ENCODE results near the gene FOXP1. TPM values are rescaled to one million over a fixed set of nuclear protein-coding genes. Genes with fewer than 3 reads are reported as not detected.

The FOXP1 gene
- total RNA-seq, 2 donors from 2014 or later, result 41.7 to 94.3 TPM

GRCh38 chr3:71304247-71304646 is 279.3 kb downstream of the FOXP1 start:
- peak overlapping the region; percentile 82 for H3K4me3 ChIP-seq (ENCODE audit: low read length)
- H3K4me1 Mint-ChIP-seq, result peaks cover 80% of the 10 kb centered on the region
- no peak overlapping the region for H3K27ac Mint-ChIP-seq
- no peak overlapping the region for H3K9ac ChIP-seq (ENCODE audit: extremely low read depth, low read length, poor library complexity, severe bottlenecking)
- H3K9me3 ChIP-seq (ENCODE audit: control insufficient read depth, low read length), result no peaks in the 10 kb centered on the region
- no peak overlapping the region for H3K27ac ChIP-seq (ENCODE audit: low read depth, low read length)
- H3K9me3 Mint-ChIP-seq, result no peaks in the 10 kb centered on the region
- no peaks in the 10 kb centered on the region for H3K27me3 ChIP-seq (ENCODE audit: control insufficient read depth, insufficient read depth, low read length, poor library complexity, severe bottlenecking)
- TF ChIP-seq CTCF (conservative IDR thresholded peaks at IDR 0.05), result no peak
- 20 to 27% methylated on average over 1 to 3 of the region's 3 CpGs for WGBS, 2 experiments (ENCODE audit: insufficient coverage in 1 of 2, insufficient read length in 1 of 2)
- H3K36me3 ChIP-seq (ENCODE audit: control insufficient read depth, insufficient read depth, low read length), result no peaks in the 10 kb centered on the region
- peaks cover 13% of the 10 kb centered on the region for H3K4me1 ChIP-seq (ENCODE audit: control insufficient read depth, insufficient read depth, low read length)
- peaks cover 3% of the 10 kb centered on the region for H3K36me3 Mint-ChIP-seq (ENCODE audit: low read depth)
- peak overlapping the region; percentile 70 for H3K4me3 Mint-ChIP-seq
- H3K27me3 Mint-ChIP-seq (ENCODE audit: insufficient read depth), result no peaks in the 10 kb centered on the region
- no peak for DNase-seq

- Histone ChIP-seq H3K27me3 (ENCODE audit: control insufficient read depth, insufficient read depth, low read length, poor library complexity, severe bottlenecking) (no peaks in the 10 kb centered on the region), H3K9me3 (ENCODE audit: control insufficient read depth, low read length) (no peaks in the 10 kb centered on the region), H3K27ac (ENCODE audit: low read depth, low read length) (no peak overlapping the region), H3K4me3 (ENCODE audit: low read length) (peak overlapping the region; percentile 82), H3K36me3 (ENCODE audit: control insufficient read depth, insufficient read depth, low read length) (no peaks in the 10 kb centered on the region), H3K4me1 (ENCODE audit: control insufficient read depth, insufficient read depth, low read length) (peaks cover 13% of the 10 kb centered on the region), H3K9ac (ENCODE audit: extremely low read depth, low read length, poor library complexity, severe bottlenecking) (no peak overlapping the region)
- 11 to 21% methylated on average over 4 to 6 of the region's 6 CpGs for WGBS, 2 experiments (ENCODE audit: insufficient coverage in 1 of 2, insufficient read length in 1 of 2)
- peak overlapping the region; percentile 15 for H3K27ac Mint-ChIP-seq
- H3K36me3 Mint-ChIP-seq (ENCODE audit: low read depth), result peaks cover 6% of the 10 kb centered on the region
- no peak for TF ChIP-seq CTCF (conservative IDR thresholded peaks at IDR 0.05)
- H3K4me3 Mint-ChIP-seq, result peak overlapping the region; percentile 70
- H3K27me3 Mint-ChIP-seq (ENCODE audit: insufficient read depth), result no peaks in the 10 kb centered on the region
- H3K4me1 Mint-ChIP-seq, result peaks cover 79% of the 10 kb centered on the region
- DNase-seq, result no peak
- H3K9me3 Mint-ChIP-seq, result no peaks in the 10 kb centered on the region
Measured at GRCh38 chr3:71303627-71304200, 279.8 kb downstream of the FOXP1 start.

GRCh38 chr3:71302604-71303003 is 280.9 kb downstream of the FOXP1 start:
- H3K36me3 ChIP-seq (ENCODE audit: control insufficient read depth, insufficient read depth, low read length), result no peaks in the 10 kb centered on the region
- WGBS, 2 experiments (ENCODE audit: insufficient coverage in 1 of 2, insufficient read length in 1 of 2), result 93 to 100% methylated on average over 1 to 2 of the region's 2 CpGs
- H3K4me3 ChIP-seq (ENCODE audit: low read length), result no peak overlapping the region
- Mint-ChIP-seq H3K36me3 (ENCODE audit: low read depth) (peaks cover 14% of the 10 kb centered on the region), H3K4me3 (no peak overlapping the region), H3K27ac (no peak overlapping the region), H3K9me3 (no peaks in the 10 kb centered on the region), H3K4me1 (peaks cover 73% of the 10 kb centered on the region), H3K27me3 (ENCODE audit: insufficient read depth) (no peaks in the 10 kb centered on the region)
- H3K27ac ChIP-seq (ENCODE audit: low read depth, low read length), result no peak overlapping the region
- peaks cover 13% of the 10 kb centered on the region for H3K4me1 ChIP-seq (ENCODE audit: control insufficient read depth, insufficient read depth, low read length)
- H3K9ac ChIP-seq (ENCODE audit: extremely low read depth, low read length, poor library complexity, severe bottlenecking), result no peak overlapping the region
- H3K27me3 ChIP-seq (ENCODE audit: control insufficient read depth, insufficient read depth, low read length, poor library complexity, severe bottlenecking), result no peaks in the 10 kb centered on the region
- H3K9me3 ChIP-seq (ENCODE audit: control insufficient read depth, low read length), result no peaks in the 10 kb centered on the region
- DNase-seq, result no peak
- TF ChIP-seq CTCF (conservative IDR thresholded peaks at IDR 0.05), result no peak
